Fibroblast of mammary gland (primary cell): Measurements from ENCODE around the gene CD52.

Experiments used
- DNase-seq: peaks from one replicate; pipeline ENCODE4 v3.0.0-alpha.2; 2010; ENCODE audit warnings: low read depth
- H3K4me3 ChIP-seq: 2 replicates; pipeline ENCODE4 v1.5.1; 2011; ENCODE audit warnings: low read depth, mild to moderate bottlenecking, low read length, moderate library complexity; ENCODE audit not compliant: control insufficient read depth
- CTCF ChIP-seq: conservative IDR thresholded peaks from 2 replicates; pipeline ENCODE4 v1.5.1; 2011; ENCODE audit warnings: low read depth, low read length, inconsistent platforms; ENCODE audit not compliant: control insufficient read depth, insufficient read depth

CD52 gene

DNA sequence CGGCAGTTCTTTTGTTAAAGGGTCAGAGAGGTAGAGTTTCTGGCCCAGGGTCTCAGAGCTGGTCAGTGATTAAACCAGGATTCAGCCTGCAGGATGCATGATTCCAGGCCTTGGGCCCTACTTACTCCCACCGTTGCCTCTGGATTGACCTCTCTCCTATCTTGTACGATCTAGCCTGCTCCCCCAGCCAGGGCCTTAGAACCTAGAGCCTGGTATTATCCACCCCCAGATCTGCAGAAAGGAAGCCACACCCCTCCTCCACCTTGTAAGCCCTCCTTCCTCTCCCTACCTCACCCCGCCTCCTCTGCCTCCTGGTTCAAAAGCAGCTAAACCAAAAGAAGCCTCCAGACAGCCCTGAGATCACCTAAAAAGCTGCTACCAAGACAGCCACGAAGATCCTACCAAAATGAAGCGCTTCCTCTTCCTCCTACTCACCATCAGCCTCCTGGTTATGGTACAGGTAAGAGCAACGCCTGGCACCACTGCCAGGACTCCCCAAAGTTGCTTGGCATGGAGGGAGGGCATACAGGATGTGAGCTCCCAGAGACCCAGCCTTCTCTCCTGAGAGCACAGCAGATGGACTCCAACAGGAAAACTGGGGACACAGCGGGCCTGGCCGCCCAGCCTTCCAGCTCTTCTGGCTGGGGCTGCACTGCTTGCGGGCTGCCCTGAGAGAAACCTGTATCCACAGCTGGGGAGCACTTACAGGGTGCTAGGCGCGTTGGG lies at the start of gene CD52:
TSS of gene CD52 (plus strand) at position 347 of the 726 bp plus-strand sequence. CDS start at position 407, 60 bp downstream.
- H3K4me3 ChIP-seq, result no peak within 1 kb of the TSS
- DNase-seq, result no peak
- no peak for TF ChIP-seq CTCF

DNA sequence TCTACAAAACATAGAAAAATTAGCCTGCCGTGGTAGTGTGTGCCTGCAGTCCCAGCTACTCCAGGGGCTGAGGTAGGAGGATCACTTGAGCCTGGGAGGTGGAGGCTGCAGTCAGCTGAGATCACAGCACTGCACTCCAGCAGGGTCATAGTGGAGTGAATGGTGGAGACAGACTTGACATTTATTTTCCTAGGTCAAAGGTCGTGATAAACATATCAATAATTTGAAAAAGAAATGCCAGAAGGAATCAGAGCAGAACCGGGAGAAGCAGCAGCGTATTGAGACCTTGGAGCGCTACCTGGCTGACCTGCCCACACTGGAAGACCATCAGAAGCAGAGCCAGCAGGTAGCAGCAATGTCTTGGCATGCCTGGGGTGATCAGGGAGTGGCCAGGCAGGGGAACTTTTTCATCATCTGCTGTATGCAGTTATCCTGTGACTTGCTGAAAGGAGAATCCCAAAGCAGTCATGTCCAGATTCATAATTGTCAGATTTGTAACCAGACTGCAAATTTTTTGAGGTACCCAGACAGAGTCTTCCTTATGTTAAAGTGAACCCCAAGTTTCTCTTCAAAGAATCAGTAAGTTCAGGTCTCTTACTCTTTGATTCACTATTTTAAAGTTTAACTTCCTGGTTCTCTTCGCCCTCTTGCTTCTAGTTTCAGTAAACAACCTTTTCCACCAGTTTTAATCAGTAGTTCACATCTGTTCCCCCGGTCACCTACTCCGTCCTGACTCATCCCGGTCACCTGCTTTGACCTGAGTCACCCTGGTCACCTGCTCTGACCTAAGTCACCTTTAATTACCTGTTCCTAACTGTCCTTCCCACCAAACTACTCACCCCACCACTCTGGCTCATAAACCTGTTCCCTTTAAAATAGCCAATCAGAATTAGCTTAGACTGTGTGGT lies 49.2 kb upstream of the CD52 start:
- no peak for DNase-seq
- no peak for TF ChIP-seq CTCF
- no peak overlapping the region for H3K4me3 ChIP-seq

- no peak for TF ChIP-seq CTCF
- no peak overlapping the region for H3K4me3 ChIP-seq
- DNase-seq, result no peak
Observed at GRCh38 chr1:26269198-26269550, 48.6 kb upstream of the CD52 start.

- DNase-seq, result peak; percentile 77
- TF ChIP-seq CTCF, result no peak
- H3K4me3 ChIP-seq, result no peak overlapping the region
Observed at GRCh38 chr1:26274801-26275425, 42.8 kb upstream of the CD52 start.

- peak; percentile 72 for TF ChIP-seq CTCF
- peak; percentile 99 for DNase-seq
- H3K4me3 ChIP-seq, result no peak overlapping the region
Observed at GRCh38 chr1:26275580-26276431, 42.0 kb upstream of the CD52 start.

DNA sequence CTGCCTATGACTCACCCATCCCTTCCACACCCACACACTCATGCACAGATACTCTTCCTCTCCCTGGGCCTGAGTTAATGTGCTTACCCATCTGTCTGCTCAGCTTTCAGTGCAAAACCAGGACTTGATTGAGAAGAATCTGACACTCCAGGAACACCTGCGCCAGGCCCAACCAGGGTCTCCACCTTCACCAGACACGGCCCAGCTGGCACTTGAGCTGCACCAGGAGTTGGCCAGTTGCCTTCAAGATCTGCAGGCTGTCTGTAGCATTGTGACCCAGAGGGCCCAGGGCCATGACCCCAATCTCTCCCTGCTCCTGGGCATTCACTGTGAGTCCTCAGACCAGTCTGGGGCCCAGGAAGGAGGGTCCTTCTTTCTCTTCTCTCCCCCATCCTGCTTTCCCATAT lies 41.3 kb upstream of the CD52 start:
- H3K4me3 ChIP-seq, result no peak overlapping the region
- TF ChIP-seq CTCF, result no peak
- DNase-seq, result no peak
